D721Med (cell line): Measurements from ENCODE around the gene SH3BP4.

Source experiments
- DNase-seq: peaks from one replicate; pipeline ENCODE4 v3.0.0; 2011; ENCODE audit warnings: low spot score; ENCODE audit not compliant: insufficient read length
- FAIRE-seq: peaks from 2 replicates; lab custom pipeline; 2011; peaks lifted over from hg19 to GRCh38; lab: Jason Lieb, UNC
- CTCF ChIP-seq: IDR thresholded peaks from 2 replicates; pipeline ENCODE4 v1.5.1; 2012; ENCODE audit warnings: mild to moderate bottlenecking, control low read depth; ENCODE audit not compliant: insufficient read depth; ENCODE audit errors: missing control alignments

SH3BP4 gene

GRCh38 chr2:235032466-235032865, 80.6 kb downstream of the SH3BP4 start:
- no peak for TF ChIP-seq CTCF
- FAIRE-seq (no peak), DNase-seq (no peak)

- TF ChIP-seq CTCF, result no peak
- FAIRE-seq (no peak), DNase-seq (no peak)
Measured at GRCh38 chr2:235032949-235033348, 81.1 kb downstream of the SH3BP4 start.

- TF ChIP-seq CTCF, result no peak
- DNase-seq (no peak), FAIRE-seq (no peak)
Measured at GRCh38 chr2:235034265-235035118, 82.7 kb downstream of the SH3BP4 start.

- DNase-seq, result no peak
- no peak for TF ChIP-seq CTCF
- no peak for FAIRE-seq
Measured at GRCh38 chr2:235037604-235038166, 85.9 kb downstream of the SH3BP4 start.

GRCh38 chr2:235041221-235041917, 89.6 kb downstream of the SH3BP4 start:
- DNase-seq, result no peak
- no peak for TF ChIP-seq CTCF
- FAIRE-seq, result no peak

GRCh38 chr2:235041918-235042575, 90.2 kb downstream of the SH3BP4 start:
- FAIRE-seq, result no peak
- no peak for TF ChIP-seq CTCF
- no peak for DNase-seq
